ENCODE results near the gene CXCL1.

GRCh38 chr4:73871511-73872310 lies 2.5 kb downstream of the CXCL1 start:
- no peak for TF ChIP-seq EZH2 (IDR thresholded peaks at IDR 0.05)
- TF ChIP-seq FOXP2 (optimal IDR thresholded peaks at IDR 0.05; ENCODE audit: control extremely low read depth, extremely low read length, insufficient read depth) = no peak
